Measurements from ENCODE around the gene TMEM225B. TPM values are rescaled to one million over a fixed set of nuclear protein-coding genes. Genes with fewer than 3 reads are reported as not detected.

Gene TMEM225B
- total and polyA plus RNA-seq, 2 experiments from 2014 or later: 0.24 TPM; not detected in 1

DNA sequence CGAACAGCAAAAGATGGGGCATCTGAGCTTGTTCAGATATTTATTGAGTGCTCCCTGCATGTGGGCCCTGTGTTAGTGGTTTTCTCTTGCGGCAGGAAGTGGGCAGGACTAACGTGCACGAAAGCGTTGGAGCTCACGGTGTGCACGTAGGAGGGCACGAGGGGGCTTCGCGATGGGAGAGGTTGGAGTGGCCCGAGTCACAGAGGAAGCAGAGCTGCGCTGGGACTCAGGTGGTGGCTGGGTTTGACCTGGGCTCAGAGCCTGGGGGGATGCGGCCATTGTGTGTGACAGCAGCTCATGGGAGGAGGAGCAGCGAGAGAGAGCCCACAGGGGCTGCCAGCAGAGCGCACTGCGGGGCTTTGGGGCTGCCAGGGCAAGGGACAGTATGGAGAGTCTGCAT is 26.4 kb downstream of the TMEM225B start:
- H3F3A ChIP-seq (ENCODE audit: insufficient read depth): peaks cover 3% of the 10 kb centered on the region
- TF ChIP-seq EZH2 (IDR thresholded peaks at IDR 0.05; ENCODE audit: insufficient read depth, poor library complexity, severe bottlenecking): no peak
- TF ChIP-seq EZH2phosphoT487 (IDR thresholded peaks at IDR 0.05; ENCODE audit: insufficient read depth, low read depth): no peak
- peaks cover 60% of the 10 kb centered on the region for H3K36me3 ChIP-seq (ENCODE audit: low read depth)
- H3K4me2 ChIP-seq (ENCODE audit: unreplicated experiment): no peak overlapping the region
- H2AFZ ChIP-seq: no peak overlapping the region
- peaks cover under 1% of the 10 kb centered on the region for H3K4me1 ChIP-seq (ENCODE audit: insufficient read depth)
- H3K79me2 ChIP-seq (ENCODE audit: insufficient read depth): peaks cover 25% of the 10 kb centered on the region
- no peak overlapping the region for H3K4me3 ChIP-seq
- H4K20me1 ChIP-seq (ENCODE audit: insufficient read depth): no peaks in the 10 kb centered on the region
- no peak overlapping the region for H3K27ac ChIP-seq
- no peaks in the 10 kb centered on the region for H3K9me2 ChIP-seq (ENCODE audit: insufficient read depth)
- WGBS, 2 experiments (ENCODE audit: low coverage in 1 of 2, low lambda C conversion rate in 2 of 2, missing lambda C conversion rate in 2 of 2): 95% methylated on average over 16 of the region's 16 CpGs
- no peaks in the 10 kb centered on the region for H3K9me3 ChIP-seq (ENCODE audit: low read depth)
- in situ Hi-C loops (cut with MboI): no loop called here
- no peak for DNase-seq
- H3K27me3 ChIP-seq (replicated peaks; ENCODE audit: insufficient read depth): no peaks in the 10 kb centered on the region
- no peak overlapping the region for H3K9ac ChIP-seq

DNA sequence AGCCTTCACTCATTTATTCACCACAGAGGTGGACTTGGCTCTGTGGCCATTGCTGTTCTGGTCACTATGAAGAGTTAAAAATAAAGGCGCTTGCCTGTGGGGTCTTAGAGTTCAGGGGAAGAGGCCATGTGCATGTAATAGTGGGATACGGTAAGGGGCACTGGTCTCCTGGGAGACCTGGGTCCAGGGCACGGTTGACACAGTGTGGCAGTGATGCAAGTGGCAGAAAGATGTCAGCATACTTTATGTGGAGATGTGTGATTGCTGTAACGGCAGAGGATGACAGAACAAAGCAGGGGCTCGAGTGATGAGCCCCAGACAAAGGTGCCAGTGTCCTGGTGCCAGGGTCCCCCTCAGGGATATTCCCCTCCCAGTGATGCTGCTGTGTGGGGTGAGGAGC is 27.3 kb downstream of the TMEM225B start:
- no peak for DNase-seq
- WGBS, 2 experiments (ENCODE audit: low coverage in 1 of 2, low lambda C conversion rate in 2 of 2, missing lambda C conversion rate in 2 of 2): 75% methylated on average over 5 of the region's 5 CpGs
- no peak overlapping the region for H3K4me3 ChIP-seq
- peaks cover 18% of the 10 kb centered on the region for H3K79me2 ChIP-seq (ENCODE audit: insufficient read depth)
- TF ChIP-seq EZH2 (IDR thresholded peaks at IDR 0.05; ENCODE audit: insufficient read depth, poor library complexity, severe bottlenecking): no peak
- TF ChIP-seq EZH2phosphoT487 (IDR thresholded peaks at IDR 0.05; ENCODE audit: insufficient read depth, low read depth): no peak
- H3K9ac ChIP-seq: no peak overlapping the region
- H3K4me2 ChIP-seq (ENCODE audit: unreplicated experiment): no peak overlapping the region
- H3F3A ChIP-seq (ENCODE audit: insufficient read depth): no peaks in the 10 kb centered on the region
- peaks cover 56% of the 10 kb centered on the region for H3K36me3 ChIP-seq (ENCODE audit: low read depth)
- no peak overlapping the region for H2AFZ ChIP-seq
- in situ Hi-C loops (cut with MboI): no loop called here
- H3K9me2 ChIP-seq (ENCODE audit: insufficient read depth): no peaks in the 10 kb centered on the region
- H3K27ac ChIP-seq: no peak overlapping the region
- no peaks in the 10 kb centered on the region for H4K20me1 ChIP-seq (ENCODE audit: insufficient read depth)
- H3K9me3 ChIP-seq (ENCODE audit: low read depth): no peaks in the 10 kb centered on the region
- no peaks in the 10 kb centered on the region for H3K4me1 ChIP-seq (ENCODE audit: insufficient read depth)
- H3K27me3 ChIP-seq (replicated peaks; ENCODE audit: insufficient read depth): no peaks in the 10 kb centered on the region

DNA sequence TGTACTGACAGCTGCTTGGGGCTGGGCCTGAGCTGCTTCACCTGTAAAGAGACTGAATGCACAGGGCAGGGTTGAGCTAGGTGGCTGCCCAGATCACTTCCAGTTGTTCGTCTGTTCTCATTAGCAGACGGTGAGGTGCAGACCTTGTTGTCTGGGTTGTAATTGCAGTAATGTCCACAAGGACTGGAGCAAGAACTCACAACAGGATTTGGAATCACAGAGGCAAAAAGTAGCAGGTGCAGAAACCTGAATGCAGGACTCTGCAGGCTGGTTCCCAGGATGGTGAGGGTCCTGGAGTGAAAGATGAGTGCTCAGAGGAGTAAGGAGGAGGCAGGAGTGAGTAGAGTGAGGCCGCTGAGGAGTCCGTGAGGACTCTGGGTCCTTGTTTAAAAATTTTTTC is 27.9 kb downstream of the TMEM225B start:
- Histone ChIP-seq H3K4me3 (no peak overlapping the region), H3K36me3 (ENCODE audit: low read depth) (peaks cover 52% of the 10 kb centered on the region), H4K20me1 (ENCODE audit: insufficient read depth) (no peaks in the 10 kb centered on the region), H3F3A (ENCODE audit: insufficient read depth) (no peaks in the 10 kb centered on the region), H3K9ac (no peak overlapping the region), H3K27ac (no peak overlapping the region), H3K9me3 (ENCODE audit: low read depth) (no peaks in the 10 kb centered on the region), H3K4me2 (ENCODE audit: unreplicated experiment) (no peak overlapping the region), H3K27me3 (replicated peaks; ENCODE audit: insufficient read depth) (no peaks in the 10 kb centered on the region), H3K9me2 (ENCODE audit: insufficient read depth) (no peaks in the 10 kb centered on the region), H3K4me1 (ENCODE audit: insufficient read depth) (no peaks in the 10 kb centered on the region), H2AFZ (no peak overlapping the region), H3K79me2 (ENCODE audit: insufficient read depth) (peaks cover 11% of the 10 kb centered on the region)
- WGBS, 2 experiments (ENCODE audit: low coverage in 1 of 2, low lambda C conversion rate in 2 of 2, missing lambda C conversion rate in 2 of 2): 97% methylated on average over 4 of the region's 4 CpGs
- no peak for DNase-seq
- in situ Hi-C loops (cut with MboI): no loop called here
- TF ChIP-seq EZH2phosphoT487 (IDR thresholded peaks at IDR 0.05; ENCODE audit: insufficient read depth, low read depth): no peak
- no peak for TF ChIP-seq EZH2 (IDR thresholded peaks at IDR 0.05; ENCODE audit: insufficient read depth, poor library complexity, severe bottlenecking)

DNA sequence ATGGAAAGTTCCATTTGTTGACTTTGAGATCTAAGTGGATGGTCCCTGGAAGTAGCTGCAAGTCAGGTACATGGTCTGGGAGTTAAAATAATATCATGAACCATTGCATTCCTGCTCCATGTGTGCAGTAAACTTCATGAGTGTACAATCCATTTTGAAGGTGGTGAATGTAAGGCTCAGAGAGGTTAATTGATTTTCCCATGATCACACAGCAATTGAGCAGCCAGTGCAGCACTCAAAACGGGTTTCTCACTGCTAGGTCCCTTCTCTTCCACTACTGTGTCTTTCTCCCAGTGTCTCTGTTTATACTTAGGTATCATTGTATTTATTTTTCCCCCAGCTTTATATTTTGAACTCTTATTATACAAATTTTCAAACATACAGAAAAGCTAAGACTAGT is 28.6 kb downstream of the TMEM225B start:
- in situ Hi-C loops (cut with MboI): no loop called here
- peaks cover 4% of the 10 kb centered on the region; the same call in 1 of the 2 replicates for H3K79me2 ChIP-seq (ENCODE audit: insufficient read depth)
- H3K4me2 ChIP-seq (ENCODE audit: unreplicated experiment): no peak overlapping the region
- H3K9ac ChIP-seq: no peak overlapping the region
- TF ChIP-seq EZH2phosphoT487 (IDR thresholded peaks at IDR 0.05; ENCODE audit: insufficient read depth, low read depth): no peak
- TF ChIP-seq EZH2 (IDR thresholded peaks at IDR 0.05; ENCODE audit: insufficient read depth, poor library complexity, severe bottlenecking): no peak
- no peaks in the 10 kb centered on the region for H3K27me3 ChIP-seq (replicated peaks; ENCODE audit: insufficient read depth)
- no peaks in the 10 kb centered on the region for H3F3A ChIP-seq (ENCODE audit: insufficient read depth)
- no peak overlapping the region for H3K4me3 ChIP-seq
- no peaks in the 10 kb centered on the region for H4K20me1 ChIP-seq (ENCODE audit: insufficient read depth)
- 44 to 55% methylated on average over 1 of the region's 1 CpG for WGBS, 2 experiments (ENCODE audit: low coverage in 1 of 2, low lambda C conversion rate in 2 of 2, missing lambda C conversion rate in 2 of 2)
- no peaks in the 10 kb centered on the region for H3K9me3 ChIP-seq (ENCODE audit: low read depth)
- DNase-seq: no peak
- no peaks in the 10 kb centered on the region for H3K4me1 ChIP-seq (ENCODE audit: insufficient read depth)
- no peak overlapping the region for H2AFZ ChIP-seq
- no peaks in the 10 kb centered on the region for H3K9me2 ChIP-seq (ENCODE audit: insufficient read depth)
- peaks cover 45% of the 10 kb centered on the region for H3K36me3 ChIP-seq (ENCODE audit: low read depth)
- no peak overlapping the region for H3K27ac ChIP-seq

DNA sequence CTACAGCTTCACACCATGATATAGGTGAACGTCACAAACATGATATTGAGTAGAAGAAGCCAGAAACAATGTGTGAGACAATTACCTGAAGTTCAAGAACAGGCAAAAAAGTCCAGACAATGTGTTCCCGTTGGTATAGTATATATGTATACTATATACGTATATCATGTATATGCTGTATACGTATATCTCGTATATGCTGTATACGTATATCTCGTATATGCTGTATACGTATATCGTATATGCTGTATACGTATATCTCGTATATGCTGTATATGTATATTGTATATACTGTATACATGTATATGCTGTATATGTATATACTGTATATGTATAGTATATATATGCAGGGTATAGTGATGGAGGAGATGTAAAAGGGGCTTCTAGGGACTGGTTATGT is 29.4 kb downstream of the TMEM225B start:
- peaks cover 40% of the 10 kb centered on the region for H3K36me3 ChIP-seq (ENCODE audit: low read depth)
- H3K4me1 ChIP-seq (ENCODE audit: insufficient read depth): no peaks in the 10 kb centered on the region
- H3K4me3 ChIP-seq: no peak overlapping the region
- in situ Hi-C loops (cut with MboI): no loop called here
- 83 to 87% methylated on average over 11 of the region's 11 CpGs for WGBS, 2 experiments (ENCODE audit: low coverage in 1 of 2, low lambda C conversion rate in 2 of 2, missing lambda C conversion rate in 2 of 2)
- H2AFZ ChIP-seq: no peak overlapping the region
- no peak for TF ChIP-seq EZH2phosphoT487 (IDR thresholded peaks at IDR 0.05; ENCODE audit: insufficient read depth, low read depth)
- no peaks in the 10 kb centered on the region for H4K20me1 ChIP-seq (ENCODE audit: insufficient read depth)
- no peak overlapping the region for H3K27ac ChIP-seq
- H3K79me2 ChIP-seq (ENCODE audit: insufficient read depth): 0 out of 2 replicates have a peak, but pooled peaks cover 3% of the 10 kb centered on the region
- no peaks in the 10 kb centered on the region for H3F3A ChIP-seq (ENCODE audit: insufficient read depth)
- no peaks in the 10 kb centered on the region for H3K27me3 ChIP-seq (replicated peaks; ENCODE audit: insufficient read depth)
- H3K9me2 ChIP-seq (ENCODE audit: insufficient read depth): no peaks in the 10 kb centered on the region
- no peak for DNase-seq
- H3K9ac ChIP-seq: no peak overlapping the region
- H3K9me3 ChIP-seq (ENCODE audit: low read depth): no peaks in the 10 kb centered on the region
- H3K4me2 ChIP-seq (ENCODE audit: unreplicated experiment): no peak overlapping the region
